ENCODE data around the gene HDAC8. TPM values are rescaled to one million over a fixed set of nuclear protein-coding genes. Genes with fewer than 3 reads are reported as not detected.
"Not testable (repeated sequence)": the region's sequence is repeated elsewhere in the genome, so short reads cannot be mapped to it uniquely, and the experiment has no call there.

HDAC8 gene
- total and polyA plus RNA-seq, 9 of the 15 experiments (the other 6 are each of a cell fraction or from before 2014, with no cell fraction given) = 18.9 to 53.8 (median 28.7) TPM

- POLR2A ChIA-PET = no interaction called here
- no peaks in the 10 kb centered on the region for H3K79me2 ChIP-seq (ENCODE audit: control insufficient read depth, insufficient read depth, low read length)
Measured at GRCh38 chrX:72566448-72566847, 6.2 kb downstream of the HDAC8 start.

GRCh38 chrX:72559655-72560054, 13.0 kb downstream of the HDAC8 start:
- intact Hi-C loops (cut with micrococcal nuclease); H3K36me3 ChIP-seq (ENCODE audit: control insufficient read depth, insufficient read depth, low read length); H4K20me1 ChIP-seq (replicated peaks; ENCODE audit: control insufficient read depth, insufficient read depth, low read length); POLR2A ChIA-PET; ATAC-seq; in situ Hi-C loops (cut with MboI); H3K27me3 ChIP-seq (ENCODE audit: control insufficient read depth in 2 of 2, insufficient read depth in 2 of 2, low read length in 2 of 2); H2AFZ ChIP-seq (ENCODE audit: low read depth, low read length); H3K9me3 ChIP-seq (replicated peaks; ENCODE audit: control insufficient read depth, insufficient read depth, low read depth, low read length); H3K4me1 ChIP-seq (replicated peaks in 1 of 2; ENCODE audit: control insufficient read depth in 2 of 2, insufficient read depth in 2 of 2, low read length in 2 of 2); H3K27ac ChIP-seq (ENCODE audit: extremely low read depth, low read depth, low read length); H3K79me2 ChIP-seq (ENCODE audit: control insufficient read depth, insufficient read depth, low read length); H3K9ac ChIP-seq (ENCODE audit: insufficient read depth in 1 of 2, low read depth in 2 of 2, low read length in 2 of 2); DNase-seq (ENCODE audit: extremely low read depth in 1 of 4, low spot score in 3 of 4); H3K4me3 ChIP-seq; BruUV-seq (replicated peaks); CTCF ChIA-PET (ENCODE audit: low intra/inter-chr PET ratio); H3K4me2 ChIP-seq (ENCODE audit: insufficient read depth, low read length); FAIRE-seq; H3K9me1 ChIP-seq (ENCODE audit: control insufficient read depth, insufficient read depth, low read length): not testable (repeated sequence)
- WGBS (ENCODE audit: insufficient coverage, low coverage, missing lambda C conversion rate) = no CpG with 5 or more reads among the region's 28 CpGs

More at GRCh38 chrX:72566448-72566847, 6.2 kb downstream of the HDAC8 start:
- Histone ChIP-seq H3K4me1 (replicated peaks in 1 of 2; ENCODE audit: control insufficient read depth in 2 of 2, insufficient read depth in 2 of 2, low read length in 2 of 2) (no peaks in the 10 kb centered on the region), H3K27ac (ENCODE audit: extremely low read depth, low read depth, low read length) (no peak overlapping the region), H3K9me1 (ENCODE audit: control insufficient read depth, insufficient read depth, low read length) (no peaks in the 10 kb centered on the region), H3K27me3 (ENCODE audit: control insufficient read depth in 2 of 2, insufficient read depth in 2 of 2, low read length in 2 of 2) (no peaks in the 10 kb centered on the region), H3K36me3 (ENCODE audit: control insufficient read depth, insufficient read depth, low read length) (peaks cover 43% of the 10 kb centered on the region; the same call in 2 of the 3 replicates), H3K9ac (ENCODE audit: insufficient read depth in 1 of 2, low read depth in 2 of 2, low read length in 2 of 2) (no peak overlapping the region), H3K9me3 (replicated peaks; ENCODE audit: control insufficient read depth, insufficient read depth, low read depth, low read length) (no peaks in the 10 kb centered on the region), H3K4me2 (ENCODE audit: insufficient read depth, low read length) (no peak overlapping the region), H2AFZ (ENCODE audit: low read depth, low read length) (no peak overlapping the region), H4K20me1 (replicated peaks; ENCODE audit: control insufficient read depth, insufficient read depth, low read length) (no peaks in the 10 kb centered on the region), H3K4me3 (no peak overlapping the region)
- intact Hi-C loops (cut with micrococcal nuclease) = no loop called here
- in situ Hi-C loops (cut with MboI) = no loop called here
- BruUV-seq (replicated peaks) = no TSS peak
- FAIRE-seq = no peak
- CTCF ChIA-PET (ENCODE audit: low intra/inter-chr PET ratio) = no interaction called here
- TF ChIP-seq MTF1 (CRISPR knock-in tag; IDR thresholded peaks at IDR 0.05; ENCODE audit: borderline replicate concordance) = no peak
- TF ChIP-seq THRAP3 (IDR thresholded peaks at IDR 0.05; ENCODE audit: borderline replicate concordance) = no peak
- no peak for TF ChIP-seq SIX5 (IDR thresholded peaks at IDR 0.05; ENCODE audit: borderline replicate concordance in 1 of 2, insufficient read depth in 1 of 2, low read depth in 1 of 2, low read length in 2 of 2)
- no peak for TF ChIP-seq ZBTB11 (CRISPR knock-in tag; IDR thresholded peaks at IDR 0.05)
- TF ChIP-seq RBM15 (IDR thresholded peaks at IDR 0.05; ENCODE audit: insufficient read depth, low read length) = no peak
- WGBS (ENCODE audit: insufficient coverage, low coverage, missing lambda C conversion rate) = 43% methylated on average over 1 of the region's 2 CpGs
- DNase-seq (ENCODE audit: extremely low read depth in 1 of 4, low spot score in 3 of 4) = no peak
- no peak for ATAC-seq
